ENCODE results near the gene HDAC10. TPM values are rescaled to one million over a fixed set of nuclear protein-coding genes. Genes with fewer than 3 reads are reported as not detected.

Gene HDAC10
- total RNA-seq, 1 donor from 2014 or later = 5.4 TPM

- Histone ChIP-seq H2AFZ (replicated peaks) (no peak overlapping the region), H3K9ac (no peak overlapping the region), H3K79me2 (ENCODE audit: low read depth) (peaks cover 71% of the 10 kb centered on the region), H3K36me3 (no peaks in the 10 kb centered on the region), H3K27ac (no peak overlapping the region), H3K27me3 (peaks cover 24% of the 10 kb centered on the region), H4K20me1 (ENCODE audit: low read depth) (peaks cover 98% of the 10 kb centered on the region), H3K4me1 (peaks cover 38% of the 10 kb centered on the region), H3K4me3 (no peak overlapping the region), H3F3A (ENCODE audit: low read depth) (peaks cover 17% of the 10 kb centered on the region), H3K9me3 (ENCODE audit: low read depth) (no peaks in the 10 kb centered on the region), H3K4me2 (no peak overlapping the region)
- DNase-seq (ENCODE audit: low spot score) = no peak
- peaks cover 7% of the 10 kb centered on the region for H3K27me3 Mint-ChIP-seq (ENCODE audit: insufficient read depth, low read depth)
- peak overlapping the region; percentile 31 for H3K27ac Mint-ChIP-seq
- H3K4me1 Mint-ChIP-seq = peaks cover 38% of the 10 kb centered on the region
- no peak for TF ChIP-seq EZH2phosphoT487 (IDR thresholded peaks at IDR 0.05)
- no peak for TF ChIP-seq EZH2 (IDR thresholded peaks at IDR 0.05)
- TF ChIP-seq CTCF (IDR thresholded peaks at IDR 0.05) = no peak
- H3K4me3 Mint-ChIP-seq = peak overlapping the region; percentile 50
- H3K9me3 Mint-ChIP-seq = no peaks in the 10 kb centered on the region
- H3K36me3 Mint-ChIP-seq = peaks cover 2% of the 10 kb centered on the region
Measured at GRCh38 chr22:50296658-50297490, 45.8 kb upstream of the HDAC10 start.

- H3K9ac ChIP-seq = no peak overlapping the region
- H3K9me3 Mint-ChIP-seq = no peaks in the 10 kb centered on the region
- H3K36me3 Mint-ChIP-seq = peaks cover 2% of the 10 kb centered on the region
- H3K4me1 ChIP-seq = peaks cover 30% of the 10 kb centered on the region
- peaks cover 74% of the 10 kb centered on the region for H3K79me2 ChIP-seq (ENCODE audit: low read depth)
- peak overlapping the region; percentile 53 for H3K4me3 Mint-ChIP-seq
- DNase-seq (ENCODE audit: low spot score) = no peak
- H3K4me3 ChIP-seq = no peak overlapping the region
- H3K4me1 Mint-ChIP-seq = peaks cover 33% of the 10 kb centered on the region
- peaks cover 6% of the 10 kb centered on the region for H3K27me3 ChIP-seq
- H3F3A ChIP-seq (ENCODE audit: low read depth) = peaks cover 17% of the 10 kb centered on the region
- peak overlapping the region; percentile 73 for H3K4me2 ChIP-seq
- peak overlapping the region; percentile 87 for H3K27ac ChIP-seq
- no peaks in the 10 kb centered on the region for H3K36me3 ChIP-seq
- H2AFZ ChIP-seq (replicated peaks) = no peak overlapping the region
- H3K27ac Mint-ChIP-seq = no peak overlapping the region
- no peaks in the 10 kb centered on the region for H3K9me3 ChIP-seq (ENCODE audit: low read depth)
- TF ChIP-seq EZH2 (IDR thresholded peaks at IDR 0.05) (no peak), CTCF (IDR thresholded peaks at IDR 0.05) (no peak), EZH2phosphoT487 (IDR thresholded peaks at IDR 0.05) (no peak)
- peaks cover 7% of the 10 kb centered on the region for H3K27me3 Mint-ChIP-seq (ENCODE audit: insufficient read depth, low read depth)
- peaks cover 98% of the 10 kb centered on the region for H4K20me1 ChIP-seq (ENCODE audit: low read depth)
Measured at GRCh38 chr22:50294319-50294656, 43.2 kb upstream of the HDAC10 start.

- peak; percentile 94 for DNase-seq (ENCODE audit: low spot score)
- Histone ChIP-seq H3K27me3 (no peaks in the 10 kb centered on the region), H3K4me3 (peak overlapping the region; percentile 27), H3K9ac (peak overlapping the region; percentile 2), H3K4me1 (peaks cover 24% of the 10 kb centered on the region), H3K27ac (peak overlapping the region; percentile 87), H2AFZ (replicated peaks) (no peak overlapping the region), H3K79me2 (ENCODE audit: low read depth) (peaks cover 67% of the 10 kb centered on the region), H3F3A (ENCODE audit: low read depth) (peaks cover 17% of the 10 kb centered on the region), H3K36me3 (no peaks in the 10 kb centered on the region), H3K9me3 (ENCODE audit: low read depth) (no peaks in the 10 kb centered on the region), H4K20me1 (ENCODE audit: low read depth) (peaks cover 92% of the 10 kb centered on the region), H3K4me2 (peak overlapping the region; percentile 73)
- Mint-ChIP-seq H3K36me3 (peaks cover 2% of the 10 kb centered on the region), H3K4me3 (no peak overlapping the region), H3K9me3 (no peaks in the 10 kb centered on the region), H3K27me3 (ENCODE audit: insufficient read depth, low read depth) (peaks cover 7% of the 10 kb centered on the region), H3K27ac (no peak overlapping the region), H3K4me1 (peaks cover 30% of the 10 kb centered on the region)
- TF ChIP-seq EZH2 (IDR thresholded peaks at IDR 0.05) (no peak), CTCF (IDR thresholded peaks at IDR 0.05) (no peak), EZH2phosphoT487 (IDR thresholded peaks at IDR 0.05) (no peak)
Measured at GRCh38 chr22:50293441-50294318, 42.6 kb upstream of the HDAC10 start.

Measured in neural progenitor cell (in vitro differentiated cells).